WI38 (cell line): ENCODE results near the gene HAGHL.

Experiments used
- H3K4me3 ChIP-seq: 2 replicates; pipeline ENCODE4 v1.5.1; 2011; ENCODE audit warnings: low read depth, mild to moderate bottlenecking, control low read depth, low read length
- CTCF ChIP-seq: IDR thresholded peaks from 2 replicates; pipeline ENCODE4 v1.5.1; 2012; ENCODE audit warnings: low read depth, mild to moderate bottlenecking, control low read depth, low read length

Gene HAGHL

GRCh38 chr16:777826-778225 is 50.9 kb downstream of the HAGHL start:
- TF ChIP-seq CTCF: no peak
- no peak overlapping the region for H3K4me3 ChIP-seq

- no peak for TF ChIP-seq CTCF
- no peak overlapping the region for H3K4me3 ChIP-seq
Observed at GRCh38 chr16:778447-778846, 51.5 kb downstream of the HAGHL start.

- H3K4me3 ChIP-seq: no peak overlapping the region
- TF ChIP-seq CTCF: no peak
Observed at GRCh38 chr16:778909-779527, 52.1 kb downstream of the HAGHL start.
